ENCODE results near the gene CHMP2B.
A peak's percentile ranks its signal among the peaks of the same experiment; 100 is the strongest.
"Not testable (repeated sequence)": the region's sequence is repeated elsewhere in the genome, so short reads cannot be mapped to it uniquely, and the experiment has no call there.

Gene CHMP2B

DNA sequence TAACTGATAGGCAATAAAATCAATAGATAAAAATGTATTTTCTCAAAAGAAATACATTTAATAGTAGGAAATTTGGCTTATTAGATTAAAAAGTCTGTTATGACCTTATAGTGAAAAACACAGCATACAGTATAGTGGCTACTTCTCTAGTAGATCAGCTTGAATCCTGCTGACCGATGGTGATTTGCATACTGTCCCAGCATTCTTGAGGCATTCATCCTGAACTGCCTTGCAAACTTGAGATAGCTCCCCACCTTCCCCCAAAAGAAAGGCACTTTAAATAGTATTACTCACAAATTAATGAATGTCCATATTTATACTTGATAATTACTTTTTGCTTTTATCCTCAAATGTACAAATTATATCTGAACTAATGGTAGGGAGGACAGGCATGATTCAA, 6.7 kb downstream of the CHMP2B start:
- DNase-seq (ENCODE audit: low read depth in 2 of 2), result no peak

DNA sequence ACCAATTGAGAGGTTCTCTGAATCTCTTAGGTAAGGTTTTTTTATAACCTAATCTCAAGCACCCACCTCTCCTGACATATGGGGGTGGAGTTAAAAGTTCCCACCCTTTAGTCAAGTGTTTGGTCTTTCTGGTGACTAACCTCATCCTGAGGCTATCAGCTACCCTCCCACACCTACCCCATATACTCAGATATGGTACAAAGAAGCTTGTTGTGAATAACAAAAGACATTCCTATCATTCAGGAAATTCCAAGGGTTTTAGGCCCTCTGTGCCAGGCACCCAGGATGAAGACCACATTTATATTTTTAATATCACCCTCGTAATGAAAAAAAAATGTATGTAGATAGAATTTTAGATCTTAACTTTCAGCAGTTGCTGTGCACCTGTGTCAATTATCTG, 9.0 kb downstream of the CHMP2B start:
- no peak for DNase-seq (ENCODE audit: low read depth in 2 of 2)

DNA sequence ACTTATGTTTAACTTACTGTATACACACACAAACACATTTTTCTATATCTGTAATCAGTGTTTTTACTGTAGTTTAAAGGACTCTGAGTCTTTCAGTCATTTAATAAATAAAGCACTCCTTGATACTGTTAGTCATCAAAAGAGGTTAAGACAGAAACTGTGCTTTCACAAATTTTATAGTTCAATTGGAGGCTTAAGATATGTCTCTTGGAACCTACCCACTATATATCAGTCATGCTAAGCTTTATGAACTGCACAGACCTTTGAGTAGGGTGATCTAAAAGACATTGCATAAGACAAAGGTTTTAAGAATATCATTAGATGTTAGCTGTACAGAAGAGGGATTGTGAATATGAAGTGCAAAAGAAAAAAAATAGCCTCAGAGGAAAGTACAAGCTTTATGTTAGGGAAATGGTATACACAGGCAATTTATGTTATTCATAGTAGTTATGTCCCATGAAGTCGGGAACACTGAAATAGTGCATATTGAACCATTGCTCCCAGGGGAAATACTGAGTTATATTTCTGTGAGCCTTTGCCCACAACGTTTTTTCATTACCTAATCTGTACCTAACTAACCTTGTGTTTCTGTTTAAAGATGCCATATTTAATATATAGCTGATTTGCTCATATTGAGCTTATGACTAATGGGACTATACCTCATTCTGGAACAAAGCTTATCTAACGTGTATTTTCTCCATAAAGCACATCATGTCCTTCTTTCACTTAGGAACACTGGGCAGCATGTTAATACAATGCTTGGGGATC, 19.7 kb downstream of the CHMP2B start:
- DNase-seq (ENCODE audit: low read depth in 2 of 2), result no peak

DNA sequence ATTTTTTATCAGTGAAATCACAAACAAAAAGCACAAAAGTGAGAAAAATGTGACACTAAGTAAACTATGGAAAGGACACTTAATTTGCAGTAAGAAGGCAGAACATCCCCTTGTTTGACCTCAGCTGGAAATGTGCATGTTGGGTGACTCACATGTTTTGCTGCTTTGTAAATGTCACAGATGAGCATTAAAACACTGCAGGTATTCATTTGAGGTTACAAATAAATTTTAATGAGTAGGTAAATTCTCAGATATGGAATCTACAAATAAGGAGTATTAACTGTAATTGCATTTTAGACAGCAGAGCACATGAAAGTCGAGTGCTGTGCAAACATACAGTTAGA, 20.3 kb downstream of the CHMP2B start:
- no peak for DNase-seq (ENCODE audit: low read depth in 2 of 2)

DNA sequence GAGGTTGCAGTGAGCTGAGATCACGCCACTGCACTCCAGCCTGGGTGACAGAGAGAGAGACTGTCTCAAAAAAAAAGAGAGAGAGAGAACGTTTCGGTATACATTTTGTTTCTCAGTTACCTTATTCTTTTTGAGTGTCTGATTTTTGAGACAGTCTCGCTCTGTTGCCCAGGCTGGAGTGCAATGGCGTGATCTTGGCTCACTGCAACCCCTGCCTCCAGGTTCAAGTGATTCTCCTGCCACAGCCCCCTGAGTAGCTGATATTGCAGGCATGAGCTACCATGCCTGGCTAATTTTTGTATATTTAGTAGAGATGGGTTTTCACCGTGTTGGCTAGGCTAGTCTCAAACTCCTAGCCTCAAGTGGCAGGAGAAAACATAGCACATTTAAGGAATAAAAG, 21.1 kb downstream of the CHMP2B start:
- DNase-seq (ENCODE audit: low read depth in 2 of 2), result not testable (repeated sequence)

DNA sequence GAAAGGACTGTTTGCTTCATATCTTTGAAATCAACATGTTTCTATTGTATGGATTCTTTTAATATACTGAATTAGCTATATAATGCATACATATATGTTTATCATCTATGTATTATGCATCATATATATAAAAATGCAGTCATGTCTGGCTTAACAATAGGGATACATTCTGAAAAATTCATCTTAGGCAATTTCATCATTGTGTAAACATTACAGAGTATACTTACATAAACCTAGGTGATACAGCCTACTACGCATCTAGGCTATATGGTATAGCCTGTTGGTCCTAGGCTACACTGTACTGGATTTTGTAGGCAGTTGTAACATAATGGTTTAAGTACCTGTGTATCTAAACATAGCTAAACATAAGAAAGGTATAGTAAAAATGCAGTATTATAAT, 21.7 kb downstream of the CHMP2B start:
- DNase-seq (ENCODE audit: low read depth in 2 of 2), result no peak

DNA sequence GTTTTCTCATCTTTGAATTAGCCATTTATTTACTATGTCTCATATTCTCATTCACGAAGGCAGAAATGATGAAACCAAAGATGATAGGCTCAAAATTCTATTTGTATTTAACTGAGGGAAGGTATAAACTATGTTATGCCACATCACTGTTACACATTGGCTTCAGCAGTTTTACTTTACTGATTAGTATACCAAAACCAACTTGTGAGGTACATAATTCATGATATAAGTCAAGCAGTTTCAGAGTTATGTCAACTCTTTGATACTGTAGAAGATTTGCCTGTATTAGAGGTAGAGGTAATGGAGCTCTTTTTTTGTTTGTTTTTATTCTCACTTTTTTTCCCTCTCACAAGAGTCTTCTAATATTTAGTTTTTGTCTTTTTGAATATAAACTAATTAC, 22.9 kb downstream of the CHMP2B start:
- no peak for DNase-seq (ENCODE audit: low read depth in 2 of 2)

- peak in 1 of 2 experiments; percentile 26 for DNase-seq (ENCODE audit: low read depth in 2 of 2)
Measured at GRCh38 chr3:87260270-87260669, 33.2 kb downstream of the CHMP2B start.

GRCh38 chr3:87261925-87262324, 34.8 kb downstream of the CHMP2B start:
- DNase-seq (ENCODE audit: low read depth in 2 of 2), result no peak

- no peak for DNase-seq (ENCODE audit: low read depth in 2 of 2)
Measured at GRCh38 chr3:87267953-87268645, 41.0 kb downstream of the CHMP2B start.

- DNase-seq (ENCODE audit: low read depth in 2 of 2), result no peak
Measured at GRCh38 chr3:87268646-87269211, 41.6 kb downstream of the CHMP2B start.

GRCh38 chr3:87269723-87270122, 42.6 kb downstream of the CHMP2B start:
- DNase-seq (ENCODE audit: low read depth in 2 of 2), result no peak

DNA sequence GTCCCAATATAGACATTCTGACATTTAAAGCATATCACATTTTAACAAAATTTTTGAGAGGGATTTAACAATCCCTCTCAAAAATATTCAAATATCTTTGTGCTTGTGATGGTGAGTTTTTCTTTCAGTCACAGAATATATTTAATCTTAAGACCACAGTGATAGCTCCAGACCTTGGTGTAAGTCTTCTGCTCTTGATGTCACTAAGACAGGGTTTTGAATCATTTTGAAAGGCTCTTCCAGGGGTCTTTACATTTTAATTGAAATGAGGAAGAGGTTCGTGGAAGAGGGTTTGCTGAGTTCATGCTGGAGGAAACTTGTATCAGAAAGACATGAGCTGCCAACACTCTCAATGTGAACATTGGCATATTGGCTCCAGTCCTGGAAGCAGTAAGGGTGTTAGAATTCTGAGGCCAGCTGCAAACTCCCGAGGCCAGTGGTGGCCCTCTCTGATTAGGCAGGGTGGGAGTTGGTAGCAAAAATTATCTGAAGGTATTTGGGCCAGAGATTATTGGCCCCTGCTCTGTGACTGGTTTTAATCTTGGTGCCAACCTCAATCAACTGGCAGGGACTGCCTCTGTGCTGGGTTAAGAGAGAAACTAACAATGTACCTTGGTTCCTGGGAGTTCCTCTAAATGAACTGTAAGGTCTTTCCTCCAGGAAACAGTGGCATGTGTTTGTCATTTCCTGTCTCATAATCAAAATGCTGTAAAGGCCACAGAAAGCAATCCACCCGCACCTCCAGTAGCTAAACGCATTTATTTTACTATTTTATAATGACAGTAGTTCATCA, 44.0 kb downstream of the CHMP2B start:
- DNase-seq (ENCODE audit: low read depth in 2 of 2), result no peak

DNA sequence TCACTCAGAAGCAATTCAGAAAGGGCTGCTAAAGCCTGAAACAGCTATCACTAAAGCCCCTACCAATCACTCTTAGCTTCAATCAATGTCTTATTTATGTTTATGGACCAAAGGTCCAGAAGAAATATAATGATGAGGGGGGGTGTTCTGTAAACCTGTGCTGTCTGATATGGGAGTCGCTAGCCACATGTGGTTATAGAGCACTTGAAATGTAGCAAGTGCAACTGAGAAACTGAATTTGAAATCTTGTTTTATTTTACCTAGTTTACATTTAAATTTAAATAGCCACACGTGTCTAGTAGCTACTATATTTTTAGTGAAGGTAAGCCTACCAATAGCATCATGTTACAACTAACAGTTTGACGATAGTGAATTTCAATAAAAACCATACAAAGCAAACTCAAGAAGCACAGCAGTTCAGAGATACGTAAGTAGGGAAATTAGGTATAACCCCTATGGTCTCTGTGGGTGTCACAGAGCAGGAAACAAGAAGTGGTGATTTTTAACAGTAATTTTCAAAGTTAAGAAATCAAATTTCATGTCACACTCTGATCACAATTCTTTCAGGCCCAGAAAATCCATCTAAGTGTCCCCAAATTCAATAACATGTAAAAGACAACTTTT, 45.7 kb downstream of the CHMP2B start:
- DNase-seq (ENCODE audit: low read depth in 2 of 2), result no peak

GRCh38 chr3:87276484-87276883, 49.4 kb downstream of the CHMP2B start, which contains the start of gene POU1F1:
Gene POU1F1, minus strand, starts transcription at chr3:87276584. Its CDS starts 122 bp downstream, at chr3:87276462.
- no peak for DNase-seq (ENCODE audit: low read depth in 2 of 2)

- DNase-seq (ENCODE audit: low read depth in 2 of 2), result no peak
Measured at GRCh38 chr3:87287011-87287410, 59.9 kb downstream of the CHMP2B start.

DNA sequence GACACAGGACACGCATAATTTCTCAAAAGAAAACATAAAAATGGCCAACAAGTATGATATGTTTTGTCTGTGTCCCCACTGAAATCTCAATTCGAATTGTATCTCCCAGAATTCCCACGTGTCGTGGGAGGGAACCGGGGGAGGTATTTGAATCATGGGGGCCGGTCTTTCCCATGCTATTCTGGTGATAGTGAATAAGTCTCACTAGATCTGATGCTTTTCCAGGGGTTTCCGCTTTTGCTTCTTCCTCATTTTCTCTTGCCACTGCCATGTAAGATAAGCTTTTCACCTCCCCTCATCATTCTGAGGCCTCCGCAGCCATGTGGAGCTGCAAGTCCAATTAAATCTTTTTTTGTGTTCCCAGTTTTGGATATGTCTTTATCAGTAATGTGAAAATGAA, 61.3 kb downstream of the CHMP2B start:
- no peak for DNase-seq (ENCODE audit: low read depth in 2 of 2)

DNA sequence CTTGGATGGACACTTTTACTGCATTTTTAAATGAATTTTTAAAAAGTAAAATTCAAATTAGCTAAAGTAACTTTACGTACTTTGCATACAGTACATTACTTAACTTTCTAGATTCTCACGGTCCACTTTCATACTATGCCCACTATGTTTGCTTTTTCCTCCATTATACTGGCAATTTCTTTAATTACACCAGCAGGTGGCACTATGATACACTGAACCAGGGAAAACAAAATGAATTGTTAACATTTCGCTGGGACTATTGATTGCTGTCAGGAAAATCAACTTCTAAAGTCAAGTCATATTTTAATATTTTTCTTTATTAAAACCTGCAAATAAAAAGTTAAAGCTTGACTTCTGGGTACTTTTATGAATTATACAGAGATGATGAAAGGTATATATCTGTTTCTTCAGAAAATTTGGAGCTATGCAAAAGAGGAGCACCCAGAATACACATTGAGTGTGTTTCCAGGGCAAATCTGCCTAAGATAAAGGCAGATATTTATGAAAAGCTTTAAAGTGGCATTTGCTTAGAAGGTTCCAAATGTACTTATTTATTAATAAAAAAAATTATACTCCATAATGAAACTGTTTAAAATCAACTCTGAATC, 71.1 kb downstream of the CHMP2B start:
- DNase-seq (ENCODE audit: low read depth in 2 of 2), result no peak

- not testable (repeated sequence) for DNase-seq (ENCODE audit: low read depth in 2 of 2)
Measured at GRCh38 chr3:87305031-87305430, 77.9 kb downstream of the CHMP2B start.

Data from stimulated activated CD4-positive, alpha-beta T cell treated with anti-CD3 and anti-CD28 coated beads, Interleukin-12 subunit alpha, Interleukin-12 subunit beta, amount 100 ng/mL, for 24 hours (primary cell).